Cerebellar cortex (tissue), 1 donor: ENCODE results near the gene ALPG.
"Not testable (repeated sequence)": the region's sequence is repeated elsewhere in the genome, so short reads cannot be mapped to it uniquely, and the experiment has no call there.

Source experiments
- DNase-seq: peaks from one replicate; pipeline ENCODE4 v3.0.0-alpha.2; 2015; ENCODE audit warnings: low spot score

The ALPG gene

GRCh38 chr2:232396683-232397082, 10.0 kb upstream of the ALPG start:
- no peak for DNase-seq

DNA sequence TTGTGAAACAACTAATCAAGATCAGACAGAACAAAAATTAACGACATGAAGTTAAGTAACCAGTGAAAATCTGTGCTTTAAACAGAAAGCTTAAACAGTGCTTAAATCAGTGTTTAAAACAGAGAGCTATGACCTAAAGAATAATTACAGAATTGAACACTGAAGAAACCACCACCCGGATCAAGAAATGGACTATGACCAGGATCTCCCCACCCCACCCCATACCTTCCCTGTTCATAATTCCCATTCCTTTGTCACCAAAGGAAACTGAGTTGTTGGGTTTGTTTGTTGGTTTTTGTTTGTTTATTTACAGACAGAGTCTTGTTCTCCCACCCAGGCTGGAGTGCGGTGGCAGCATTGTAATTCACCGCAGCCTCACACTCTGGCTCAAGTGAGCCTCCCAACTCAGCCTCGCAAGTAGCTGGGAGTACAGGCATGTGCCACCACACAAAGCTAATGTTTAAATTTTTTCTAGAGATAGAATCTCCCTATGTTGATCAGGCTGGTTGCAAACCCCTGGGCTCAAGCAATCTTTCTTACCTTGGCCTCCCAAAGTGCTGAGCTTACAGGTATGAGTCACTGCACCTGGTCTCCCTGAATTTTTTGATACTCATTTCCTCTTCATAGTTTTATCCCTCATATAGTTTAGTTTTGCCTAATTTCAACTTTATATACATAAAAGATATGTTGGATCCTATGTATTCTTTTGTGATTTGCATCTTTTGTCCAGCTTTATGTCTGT, 8.2 kb upstream of the ALPG start:
- DNase-seq = no peak

DNA sequence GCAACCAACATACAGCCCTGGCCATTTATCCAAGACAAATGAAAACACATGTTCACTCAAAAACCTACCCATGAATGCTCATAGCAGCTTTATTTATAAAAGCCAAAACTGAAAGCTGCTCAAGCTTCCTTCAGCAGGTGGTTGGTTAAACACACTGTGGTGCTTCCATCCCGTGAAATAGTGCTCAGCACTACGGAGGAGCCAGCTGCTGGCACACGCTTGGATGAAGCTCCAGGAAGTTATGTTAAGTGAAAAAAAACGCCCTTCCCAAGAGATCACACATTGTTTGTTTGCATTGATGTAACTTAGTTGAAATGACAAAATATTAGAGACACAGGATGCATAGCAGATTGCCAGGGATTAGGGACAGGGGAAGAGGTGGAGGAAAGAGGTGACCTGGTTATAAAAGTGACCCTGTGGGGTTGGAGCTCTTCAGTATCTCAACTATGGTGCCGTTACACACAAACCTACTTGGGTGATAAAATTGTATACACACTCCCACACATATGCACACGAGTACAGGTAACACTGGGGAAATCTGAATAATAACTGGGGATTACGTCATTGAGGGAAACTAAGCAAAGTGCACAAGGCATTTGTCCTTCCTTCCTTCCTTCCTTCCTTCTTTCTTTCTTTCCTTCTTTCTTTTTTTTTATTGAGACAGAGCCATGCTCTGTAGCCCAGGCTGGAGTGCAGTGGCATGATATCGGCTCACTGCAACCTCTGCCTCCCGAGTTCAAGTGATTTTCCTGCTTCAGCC, 6.2 kb upstream of the ALPG start:
- no peak for DNase-seq

DNA sequence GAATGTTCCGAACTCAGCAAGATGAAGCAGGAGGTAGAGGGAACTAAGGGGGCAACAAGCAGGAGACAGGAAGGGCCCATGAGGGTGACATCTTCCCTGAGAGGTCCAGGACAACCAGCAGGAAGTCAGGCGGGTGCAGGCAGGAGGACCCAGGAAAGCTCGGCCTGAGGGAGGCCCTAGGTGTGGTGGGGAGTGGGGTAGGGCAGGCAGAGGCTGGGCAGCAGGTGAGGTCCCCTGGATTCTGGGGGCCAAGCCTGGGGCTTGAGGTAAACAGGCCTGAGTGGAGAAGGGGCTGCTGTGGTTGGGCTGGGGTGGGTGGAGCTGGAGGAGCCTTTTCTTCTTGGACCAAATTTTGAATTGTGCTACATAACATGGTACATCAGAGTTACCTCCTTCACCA, 4.1 kb upstream of the ALPG start:
- DNase-seq = no peak

GRCh38 chr2:232405943-232406510, 617 bp upstream of the ALPG start:
- DNase-seq = no peak

DNA sequence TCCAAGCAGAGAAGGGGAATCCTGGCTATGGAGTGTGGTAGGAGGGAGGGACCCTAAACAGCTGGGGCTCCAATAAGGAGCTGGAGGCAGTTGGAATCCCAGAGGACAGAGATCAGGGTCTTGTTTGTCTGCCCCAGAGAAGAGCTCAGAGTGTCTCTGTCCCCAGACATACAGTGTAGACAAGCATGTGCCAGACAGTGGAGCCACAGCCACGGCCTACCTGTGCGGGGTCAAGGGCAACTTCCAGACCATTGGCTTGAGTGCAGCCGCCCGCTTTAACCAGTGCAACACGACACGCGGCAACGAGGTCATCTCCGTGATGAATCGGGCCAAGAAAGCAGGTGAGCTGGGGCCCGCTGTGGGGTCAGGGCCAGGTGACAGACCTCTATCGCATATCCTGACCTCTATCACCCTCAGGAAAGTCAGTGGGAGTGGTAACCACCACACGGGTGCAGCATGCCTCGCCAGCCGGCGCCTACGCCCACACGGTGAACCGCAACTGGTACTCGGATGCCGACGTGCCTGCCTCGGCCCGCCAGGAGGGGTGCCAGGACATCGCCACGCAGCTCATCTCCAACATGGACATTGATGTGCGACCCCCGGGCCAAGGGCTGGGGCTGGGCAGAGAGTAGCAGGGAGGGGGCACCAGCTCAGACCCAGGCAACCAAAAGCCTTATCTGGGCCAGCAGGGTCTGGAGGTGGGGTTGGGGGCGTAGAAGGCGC, 945 bp downstream of the ALPG start:
- not testable (repeated sequence) for DNase-seq

DNA sequence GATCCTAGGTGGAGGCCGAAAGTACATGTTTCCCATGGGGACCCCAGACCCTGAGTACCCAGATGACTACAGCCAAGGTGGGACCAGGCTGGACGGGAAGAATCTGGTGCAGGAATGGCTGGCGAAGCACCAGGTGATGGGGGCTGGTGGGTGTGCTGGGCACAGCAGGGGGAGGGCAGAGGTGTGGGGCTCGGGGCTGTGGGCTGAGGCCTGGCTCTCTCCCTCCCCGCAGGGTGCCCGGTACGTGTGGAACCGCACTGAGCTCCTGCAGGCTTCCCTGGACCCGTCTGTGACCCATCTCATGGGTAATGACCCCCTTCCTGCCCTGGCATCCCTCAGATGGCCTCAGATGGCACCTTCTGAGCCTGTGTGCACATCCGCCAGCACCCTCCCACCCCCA, 1.6 kb downstream of the ALPG start:
- not testable (repeated sequence) for DNase-seq

DNA sequence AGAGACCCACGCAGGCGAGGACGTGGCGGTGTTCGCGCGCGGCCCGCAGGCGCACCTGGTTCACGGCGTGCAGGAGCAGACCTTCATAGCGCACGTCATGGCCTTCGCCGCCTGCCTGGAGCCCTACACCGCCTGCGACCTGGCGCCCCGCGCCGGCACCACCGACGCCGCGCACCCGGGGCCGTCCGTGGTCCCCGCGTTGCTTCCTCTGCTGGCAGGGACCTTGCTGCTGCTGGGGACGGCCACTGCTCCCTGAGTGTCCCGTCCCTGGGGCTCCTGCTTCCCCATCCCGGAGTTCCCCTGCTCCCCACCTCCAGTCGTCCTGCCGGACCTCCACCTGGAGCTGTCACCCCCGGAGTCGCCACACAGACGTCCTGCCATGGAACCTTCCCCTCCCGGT, 3.0 kb downstream of the ALPG start:
- DNase-seq = not testable (repeated sequence)

- DNase-seq = no peak
These were observed 3.7 kb downstream of the ALPG start for GRCh38 chr2:232410238-232410900.

GRCh38 chr2:232411901-232412629, 5.4 kb downstream of the ALPG start:
- no peak for DNase-seq

DNA sequence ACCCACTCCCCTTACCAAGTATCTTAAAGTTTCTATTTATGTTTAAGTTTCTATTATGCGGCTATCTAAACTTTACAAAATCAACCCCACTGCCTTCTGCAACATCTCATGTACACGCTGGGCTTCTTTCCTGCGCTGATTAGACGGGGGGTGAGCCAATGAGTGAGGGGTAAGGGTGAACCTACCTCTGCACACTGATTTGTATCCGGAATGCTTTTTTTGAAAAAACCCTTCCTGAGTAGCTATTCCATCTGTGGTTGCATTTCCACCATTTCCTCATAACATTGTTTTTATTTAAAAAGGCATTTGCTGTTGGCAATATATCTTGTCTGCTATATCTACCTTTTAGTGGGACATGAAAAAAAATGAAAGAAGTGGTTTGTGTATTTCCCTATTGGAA, 6.3 kb downstream of the ALPG start:
- no peak for DNase-seq

DNA sequence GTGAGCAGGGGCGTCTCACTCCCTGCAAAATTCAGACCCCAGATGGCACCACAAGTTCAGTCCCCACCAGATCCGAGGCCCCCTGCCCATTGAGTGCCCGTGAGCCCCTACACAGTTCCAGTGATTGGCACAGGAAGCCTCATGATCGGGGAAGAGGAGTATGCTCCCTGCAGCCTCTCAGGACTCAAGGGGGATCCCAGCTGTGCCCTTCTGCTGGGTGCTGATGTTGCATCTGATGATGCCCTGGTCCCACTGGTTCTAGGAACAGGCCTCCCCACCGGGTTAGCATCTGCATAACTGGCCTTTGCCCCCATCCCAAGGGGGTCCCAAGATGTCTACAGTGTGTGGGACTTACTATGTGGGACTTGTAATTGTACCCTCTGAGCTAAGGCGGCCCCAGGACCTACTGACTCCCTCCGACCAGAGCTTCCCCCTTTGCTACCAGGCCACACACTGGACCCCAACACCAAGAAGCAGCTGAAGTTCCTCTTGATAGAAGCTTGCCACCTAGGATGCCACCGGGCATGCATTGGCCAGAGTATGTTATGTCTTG, 8.6 kb downstream of the ALPG start:
- no peak for DNase-seq

- no peak for DNase-seq
These were observed 9.3 kb downstream of the ALPG start for GRCh38 chr2:232415736-232416520.

- DNase-seq = no peak
These were observed 10.2 kb downstream of the ALPG start for GRCh38 chr2:232416521-232417470.

DNA sequence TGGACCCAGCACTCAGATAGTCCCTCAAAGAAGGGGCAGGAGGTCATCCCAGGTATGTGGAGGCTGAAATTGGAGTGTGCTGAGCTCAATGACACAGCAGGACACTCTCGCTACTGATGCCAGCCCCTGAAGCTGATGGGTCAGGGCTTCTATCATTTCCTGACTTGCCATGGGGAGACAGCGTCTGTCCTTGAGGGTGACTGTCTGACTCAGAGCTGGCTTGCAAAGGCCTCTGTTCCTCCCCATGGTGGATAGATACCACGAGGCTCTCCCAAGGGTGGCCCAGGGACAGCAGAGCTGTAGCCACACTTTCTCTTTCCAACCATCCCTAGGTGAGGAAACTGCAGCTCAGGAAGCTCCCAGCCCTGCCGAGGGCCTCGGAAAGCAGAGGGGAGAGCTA, 10.8 kb downstream of the ALPG start:
- no peak for DNase-seq

DNA sequence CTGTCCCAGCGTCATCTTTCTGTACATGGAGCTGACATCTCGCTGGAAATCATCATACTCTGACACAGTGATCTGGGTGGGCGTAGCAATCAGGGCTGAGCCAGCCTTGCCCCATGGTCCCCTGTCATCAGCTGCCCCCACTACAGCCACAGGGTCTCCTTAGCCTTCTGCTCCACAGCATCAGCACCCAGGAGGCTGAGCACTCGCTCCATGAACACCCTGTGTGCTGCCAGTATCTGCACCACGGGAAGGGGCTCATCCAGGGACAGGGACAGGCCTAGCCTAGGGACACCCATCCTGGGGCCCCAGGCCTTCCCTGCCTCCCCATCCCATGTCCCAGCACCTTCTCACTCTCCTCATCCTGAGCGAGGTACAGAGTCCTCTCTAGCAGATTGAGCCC, 11.4 kb downstream of the ALPG start:
- DNase-seq = no peak

DNA sequence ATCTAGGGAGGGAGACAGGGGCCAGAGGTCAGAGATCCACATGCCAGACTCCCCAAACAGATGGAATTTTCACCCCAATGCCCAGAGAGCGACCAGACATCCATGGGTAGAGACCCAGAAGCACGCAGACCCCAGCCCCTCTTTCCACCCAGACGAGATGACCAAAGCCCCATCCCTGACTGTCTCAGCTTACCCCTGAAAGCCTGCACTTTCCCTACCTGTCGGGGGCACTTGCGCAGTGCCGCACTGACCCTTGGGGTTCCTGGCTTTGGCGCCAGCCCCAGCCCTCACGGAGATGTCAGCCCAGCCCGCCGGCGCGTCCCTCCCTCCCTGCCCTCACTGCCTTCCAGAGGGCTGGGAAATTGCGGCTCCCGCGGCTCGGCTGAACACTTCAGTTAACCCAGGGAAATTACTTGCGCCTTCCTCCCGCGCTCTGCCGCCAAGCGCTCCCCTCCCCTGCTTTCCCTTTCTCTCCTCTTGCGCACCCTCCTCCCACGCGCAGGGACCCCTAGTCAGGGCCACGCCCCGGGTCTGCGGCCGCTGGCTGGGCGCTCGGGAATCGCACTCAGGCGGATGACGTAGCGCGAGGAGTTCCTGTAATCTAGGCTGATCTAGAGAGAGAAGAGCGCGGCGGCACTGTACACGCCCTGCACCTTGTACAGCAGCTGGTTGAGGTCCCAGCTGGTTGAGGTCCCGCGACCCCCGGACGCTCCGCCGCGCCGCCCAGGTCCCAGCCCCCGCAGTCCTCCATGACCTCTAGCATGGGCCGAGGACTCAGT, 12.0 kb downstream of the ALPG start:
- DNase-seq = no peak
